GM12891 (cell line): ENCODE measurements around the gene CD84.
"Not testable (repeated sequence)": the region's sequence is repeated elsewhere in the genome, so short reads cannot be mapped to it uniquely, and the experiment has no call there.

Experiments used
- DNase-seq: peaks from one replicate; pipeline ENCODE4 v3.0.0; 2011; ENCODE audit warnings: low spot score; ENCODE audit not compliant: insufficient read length
- FAIRE-seq: peaks from 2 replicates; lab custom pipeline; 2011; peaks lifted over from hg19 to GRCh38; lab: Jason Lieb, UNC
- PAX5 ChIP-seq: IDR thresholded peaks from 2 replicates; pipeline ENCODE4 v1.6.1; 2011; ENCODE audit warnings: low read length, moderate library complexity, mild to moderate bottlenecking; ENCODE audit not compliant: insufficient read depth, severe bottlenecking
- POLR2A ChIP-seq: IDR thresholded peaks from 2 replicates; pipeline ENCODE4 v1.6.1; 2011; ENCODE audit warnings: low read depth, low read length, control low read depth
- POLR2AphosphoS5 ChIP-seq: IDR thresholded peaks from 2 replicates; pipeline ENCODE4 v1.6.1; 2011; ENCODE audit warnings: low read depth, low read length, control low read depth
- POU2F2 ChIP-seq: IDR thresholded peaks from 2 replicates; pipeline ENCODE4 v1.6.1; 2011; ENCODE audit warnings: low read depth, mild to moderate bottlenecking, control low read depth, low read length, moderate library complexity
- SPI1 ChIP-seq: IDR thresholded peaks from 2 replicates; pipeline ENCODE4 v1.6.1; 2011; ENCODE audit warnings: low read depth, low read length, control low read depth
- TAF1 ChIP-seq: IDR thresholded peaks from 2 replicates; pipeline ENCODE4 v1.6.1; 2011; ENCODE audit warnings: low read depth, low read length, control low read depth

CD84 gene

GRCh38 chr1:160576390-160576789 lies 2.9 kb downstream of the CD84 start:
- no peak for TF ChIP-seq TAF1
- TF ChIP-seq SPI1, result no peak
- no peak for TF ChIP-seq POLR2AphosphoS5
- TF ChIP-seq POLR2A, result no peak
- no peak for TF ChIP-seq POU2F2
- peak; percentile 92 for FAIRE-seq
- no peak for DNase-seq

- peak; percentile 94 for FAIRE-seq
- no peak for TF ChIP-seq POLR2AphosphoS5
- TF ChIP-seq TAF1, result no peak
- no peak for TF ChIP-seq POU2F2
- no peak for TF ChIP-seq PAX5
- TF ChIP-seq POLR2A, result 0 out of 2 replicates have a peak, but pooled peaks have one; percentile 53
- TF ChIP-seq SPI1, result peak; percentile 28; the same call in 1 of the 2 replicates
- DNase-seq, result no peak
These were observed 4.1 kb downstream of the CD84 start for GRCh38 chr1:160575112-160575664.

DNA sequence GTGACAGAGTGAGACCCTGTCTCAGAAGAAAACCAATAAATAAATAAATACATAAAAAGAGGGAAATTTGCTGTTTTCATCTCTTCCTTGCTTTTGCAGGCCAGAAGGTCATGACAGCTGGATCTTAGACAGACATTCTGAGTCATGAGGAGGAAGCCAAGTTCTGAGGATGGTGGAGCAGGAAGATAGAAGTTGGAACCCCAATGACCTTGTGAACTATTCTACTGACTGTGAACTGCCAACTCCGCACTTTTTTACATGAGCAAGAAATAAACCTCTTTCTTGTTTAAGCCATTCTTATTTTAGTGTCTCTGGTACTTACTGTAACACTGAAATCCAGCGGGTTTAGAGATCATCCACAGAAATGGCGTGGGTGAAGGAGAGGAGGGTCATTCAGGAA lies 8.5 kb downstream of the CD84 start:
- FAIRE-seq, result no peak
- no peak for TF ChIP-seq POU2F2
- TF ChIP-seq TAF1, result no peak
- no peak for TF ChIP-seq POLR2A
- no peak for TF ChIP-seq PAX5
- no peak for TF ChIP-seq SPI1
- TF ChIP-seq POLR2AphosphoS5, result no peak

GRCh38 chr1:160569806-160570205 lies 9.5 kb downstream of the CD84 start:
- TF ChIP-seq POU2F2 (no peak), SPI1 (no peak), PAX5 (no peak), TAF1 (no peak), POLR2AphosphoS5 (no peak), POLR2A (no peak)
- FAIRE-seq, result peak; percentile 91

More for the DNA sequence above, 8.5 kb downstream of the CD84 start:
- DNase-seq, result no peak

GRCh38 chr1:160567858-160568682 lies 11.2 kb downstream of the CD84 start:
- no peak for DNase-seq
- TF ChIP-seq PAX5, result no peak
- no peak; the same call in 1 of the 2 replicates for TF ChIP-seq POU2F2
- peak; percentile 39; the same call in 1 of the 2 replicates for TF ChIP-seq POLR2A
- TF ChIP-seq TAF1, result peak; percentile 38; the same call in 1 of the 2 replicates
- peak; percentile 99 for FAIRE-seq

More at GRCh38 chr1:160569806-160570205, 9.5 kb downstream of the CD84 start:
- no peak for DNase-seq

GRCh38 chr1:160567341-160567740 lies 12.0 kb downstream of the CD84 start:
- FAIRE-seq (peak; percentile 67), DNase-seq (no peak)
- no peak for TF ChIP-seq POU2F2
- no peak for TF ChIP-seq SPI1
- no peak for TF ChIP-seq POLR2A
- TF ChIP-seq POLR2AphosphoS5, result no peak
- TF ChIP-seq TAF1, result no peak
- no peak for TF ChIP-seq PAX5

DNA sequence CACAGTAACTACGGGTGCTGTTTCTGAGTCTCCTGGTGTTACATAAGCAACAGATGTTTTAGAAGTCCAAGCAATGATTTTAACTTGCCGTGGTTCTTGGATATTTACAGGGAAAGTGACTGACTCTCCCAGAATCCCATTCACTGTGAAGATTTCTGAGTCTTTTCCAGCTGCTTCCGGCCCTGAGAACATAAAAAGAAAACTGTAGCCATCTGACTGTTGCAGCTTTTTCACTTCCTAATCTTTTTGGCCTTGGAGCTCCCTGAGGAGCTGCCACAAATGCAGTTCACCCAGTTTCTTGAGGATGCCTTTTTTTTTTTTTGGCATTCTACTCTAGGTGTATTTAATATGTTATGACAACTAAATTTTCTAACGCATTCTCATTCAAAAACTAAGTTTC lies 13.7 kb downstream of the CD84 start:
- TF ChIP-seq SPI1 (no peak), POLR2A (no peak), POU2F2 (no peak), PAX5 (no peak), TAF1 (no peak), POLR2AphosphoS5 (no peak)
- FAIRE-seq, result no peak
- DNase-seq, result no peak

DNA sequence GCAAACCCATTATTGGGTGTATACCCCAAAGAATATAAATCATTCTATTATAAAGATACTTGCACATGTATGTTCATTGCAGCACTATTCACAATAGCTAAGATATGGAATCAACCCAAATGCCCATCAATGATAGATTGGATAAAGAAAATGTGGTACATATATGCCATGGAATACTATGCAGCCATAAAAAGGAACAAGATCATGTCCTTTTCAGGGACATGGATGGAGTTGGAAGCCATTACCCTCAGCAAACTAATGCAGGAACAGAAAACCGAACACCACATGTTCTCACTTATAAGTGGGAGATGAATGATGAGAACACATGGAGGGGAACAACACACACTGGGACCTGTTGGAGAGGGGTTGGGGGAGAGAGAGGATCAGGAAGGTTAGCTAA lies 16.1 kb downstream of the CD84 start:
- DNase-seq, FAIRE-seq: not testable (repeated sequence)

GRCh38 chr1:160562745-160563144 lies 16.6 kb downstream of the CD84 start:
- DNase-seq, FAIRE-seq: not testable (repeated sequence)

DNA sequence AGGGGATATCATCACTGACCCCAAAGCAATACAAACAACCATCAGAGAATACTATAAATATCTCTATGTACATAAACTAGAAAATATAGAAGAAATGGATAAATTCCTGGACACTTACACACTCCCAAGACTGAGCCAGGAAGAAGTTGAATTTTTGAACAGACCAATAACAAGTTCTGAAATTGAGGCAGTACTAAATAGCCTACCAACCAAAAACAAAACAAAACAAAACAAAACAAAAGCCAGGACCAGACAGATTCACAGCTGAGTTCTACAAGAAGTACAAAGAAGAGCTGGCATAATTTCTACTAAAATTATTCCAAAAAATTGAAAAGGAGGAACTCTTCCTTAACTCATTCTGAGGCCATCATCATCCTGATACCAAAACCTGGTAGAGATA lies 18.5 kb downstream of the CD84 start:
- TF ChIP-seq TAF1 (no peak), POLR2A (no peak), SPI1 (no peak), POLR2AphosphoS5 (no peak), POU2F2 (no peak), PAX5 (no peak)
- DNase-seq, result no peak
- no peak for FAIRE-seq
